Ascending aorta (tissue), 2 donors: ENCODE measurements around the gene TMEM186. TPM values are rescaled to one million over a fixed set of nuclear protein-coding genes. Genes with fewer than 3 reads are reported as not detected.

Experiments
- DNase-seq, 2 donors: peaks; one replicate each; pipeline ENCODE4 v3.0.0-alpha.2; 2019; ENCODE audit warnings: low spot score in 2 of 2
- H3K27ac ChIP-seq, 2 donors: fragments of 200-600 bp; sonication (generic); one replicate each; pipeline ENCODE4 v1.5.1; 2016 to 2017; ENCODE audit warnings: mild to moderate bottlenecking in 1 of 2
- H3K27me3 ChIP-seq: fragments of 200-600 bp; sonication (generic); one replicate; pipeline ENCODE4 v1.5.1; 2017
- H3K36me3 ChIP-seq, 2 donors: fragments of 200-600 bp; sonication (generic); one replicate each; pipeline ENCODE4 v1.5.1; 2016
- H3K4me1 ChIP-seq, 2 donors: fragments of 200-600 bp; sonication (generic); one replicate each; pipeline ENCODE4 v1.5.1; 2016 to 2017; ENCODE audit warnings: mild to moderate bottlenecking in 1 of 2
- H3K4me3 ChIP-seq, 2 donors: fragments of 200-600 bp; sonication (generic); one replicate each; pipeline ENCODE4 v1.5.1; 2016 to 2017; ENCODE audit warnings: mild to moderate bottlenecking in 1 of 2
- H3K9me3 ChIP-seq, 2 donors: fragments of 200-600 bp; sonication (generic); one replicate each; pipeline ENCODE4 v1.5.1; 2016
- CTCF ChIP-seq, 3 experiments: fragments of 200-600 bp in 2 of 3; fragments of 450-650 bp in 1 of 3; sonication (generic) in 2 of 3; IDR thresholded peaks; one replicate each; pipeline ENCODE4 v1.5.1; 2016 to 2019; ENCODE audit warnings: antibody characterized with exemption in 3 of 3, mild to moderate bottlenecking in 1 of 3, moderate library complexity in 1 of 3
- intact Hi-C: fragments of 100-400 bp; cut with DNase I; formaldehyde crosslinking; loops from one replicate; pipeline ENCODE4 v1.15.1; 2023
- total RNA-seq: library from RNA; depleted of rRNA; stranded (reverse); fragments of >200 nt; gene quantifications from one replicate; pipeline ENCODE4 v1.1.0, GENCODE V29; 2016

Gene TMEM186
- total RNA-seq, 1 donor from 2014 or later: 1.5 TPM

- H3K4me3 ChIP-seq: no peak overlapping the region
- no peak for DNase-seq
- no peak for TF ChIP-seq CTCF (IDR thresholded peaks at IDR 0.05)
- H3K4me1 ChIP-seq: no peaks in the 10 kb centered on the region
- H3K27ac ChIP-seq: no peak overlapping the region
- H3K36me3 ChIP-seq: peaks cover 90 to 92% of the 10 kb centered on the region in 2 donors
- H3K9me3 ChIP-seq: no peaks in the 10 kb centered on the region
- H3K27me3 ChIP-seq: no peaks in the 10 kb centered on the region
- intact Hi-C loops: no loop called here
Measured at GRCh38 chr16:8812162-8812843, 14.9 kb upstream of the TMEM186 start.

GRCh38 chr16:8808613-8809353, 11.3 kb upstream of the TMEM186 start:
- peaks cover 91 to 96% of the 10 kb centered on the region in 2 donors for H3K36me3 ChIP-seq

GRCh38 chr16:8808009-8808408, 10.6 kb upstream of the TMEM186 start:
- Histone ChIP-seq H3K27me3 (no peaks in the 10 kb centered on the region), H3K4me3 (no peak overlapping the region), H3K4me1 (no peaks in the 10 kb centered on the region), H3K36me3 (peaks cover 89 to 96% of the 10 kb centered on the region in 2 donors), H3K27ac (no peak overlapping the region), H3K9me3 (no peaks in the 10 kb centered on the region)
- intact Hi-C loops: no loop called here
- DNase-seq: no peak
- TF ChIP-seq CTCF (IDR thresholded peaks at IDR 0.05): no peak

More at GRCh38 chr16:8808613-8809353, 11.3 kb upstream of the TMEM186 start:
- TF ChIP-seq CTCF (IDR thresholded peaks at IDR 0.05): no peak
- H3K4me3 ChIP-seq: no peak overlapping the region
- no peaks in the 10 kb centered on the region for H3K9me3 ChIP-seq
- no peaks in the 10 kb centered on the region for H3K27me3 ChIP-seq
- H3K27ac ChIP-seq: no peak overlapping the region
- H3K4me1 ChIP-seq: no peaks in the 10 kb centered on the region
- intact Hi-C loops: no loop called here
- DNase-seq: no peak

- no peak overlapping the region for H3K27ac ChIP-seq
- no peak overlapping the region for H3K4me3 ChIP-seq
- H3K36me3 ChIP-seq: peaks cover 89 to 96% of the 10 kb centered on the region in 2 donors
- no peaks in the 10 kb centered on the region for H3K27me3 ChIP-seq
- H3K4me1 ChIP-seq: no peaks in the 10 kb centered on the region
- H3K9me3 ChIP-seq: no peaks in the 10 kb centered on the region
- no peak for TF ChIP-seq CTCF (IDR thresholded peaks at IDR 0.05)
- intact Hi-C loops: no loop called here
- no peak for DNase-seq
Measured at GRCh38 chr16:8807189-8807588, 9.8 kb upstream of the TMEM186 start.

- H3K27me3 ChIP-seq: no peaks in the 10 kb centered on the region
- H3K36me3 ChIP-seq: peaks cover 89 to 96% of the 10 kb centered on the region in 2 donors
- H3K4me3 ChIP-seq: no peak overlapping the region
- intact Hi-C loops: no loop called here
- no peak for DNase-seq
- no peaks in the 10 kb centered on the region for H3K9me3 ChIP-seq
- no peak overlapping the region for H3K27ac ChIP-seq
- H3K4me1 ChIP-seq: no peaks in the 10 kb centered on the region
- TF ChIP-seq CTCF (IDR thresholded peaks at IDR 0.05): no peak
Measured at GRCh38 chr16:8806272-8806983, 9.0 kb upstream of the TMEM186 start.
